Activated T-helper 17 cell treated with anti-CD3 and anti-CD28 coated beads, Interleukin-2, amount 50 U/mL, for 72 hours (primary cell): ENCODE data around the gene MRPS22. TPM values are rescaled to one million over a fixed set of nuclear protein-coding genes. Genes with fewer than 3 reads are reported as not detected.
A peak's percentile ranks its signal among the peaks of the same experiment; 100 is the strongest.
"Not testable (repeated sequence)": the region's sequence is repeated elsewhere in the genome, so short reads cannot be mapped to it uniquely, and the experiment has no call there.

Experiments used
- ATAC-seq: fragments of 150-1000 bp; cut with Tn5 transposase; replicated peaks from 2 replicates; pipeline ENCODE4 v1.10.0; 2021; ENCODE audit warnings: mild to moderate bottlenecking, moderate library complexity
- H3K27ac Mint-ChIP-seq: one replicate; pipeline ENCODE4 v1.8.0; 2022; ENCODE audit warnings: mixed read lengths
- H3K27me3 Mint-ChIP-seq: one replicate; pipeline ENCODE4 v1.8.0; 2022; ENCODE audit warnings: mixed read lengths
- H3K36me3 Mint-ChIP-seq: one replicate; pipeline ENCODE4 v1.8.0; 2022; ENCODE audit warnings: low read depth, mild to moderate bottlenecking, mixed read lengths
- H3K4me1 Mint-ChIP-seq: one replicate; pipeline ENCODE4 v1.8.0; 2022; ENCODE audit warnings: mixed read lengths
- H3K4me3 Mint-ChIP-seq: one replicate; pipeline ENCODE4 v1.8.0; 2022; ENCODE audit warnings: mild to moderate bottlenecking, mixed read lengths
- H3K9me3 Mint-ChIP-seq: one replicate; pipeline ENCODE4 v1.8.0; 2022; ENCODE audit warnings: mixed read lengths
- total RNA-seq, 2 donors: library from RNA; stranded (reverse); gene quantifications; one replicate each; pipeline ENCODE4 v1.2.3, GENCODE V29; 2022

MRPS22 gene
- total RNA-seq, 2 donors from 2014 or later = 49.2 to 53.4 TPM

GRCh38 chr3:139319428-139320402, 24.1 kb upstream of the MRPS22 start:
- H3K27ac Mint-ChIP-seq = no peak overlapping the region
- H3K27me3 Mint-ChIP-seq = peaks cover 4% of the 10 kb centered on the region
- no peak overlapping the region for H3K4me3 Mint-ChIP-seq
- H3K4me1 Mint-ChIP-seq = no peaks in the 10 kb centered on the region
- no peaks in the 10 kb centered on the region for H3K9me3 Mint-ChIP-seq
- no peak for ATAC-seq
- no peaks in the 10 kb centered on the region for H3K36me3 Mint-ChIP-seq

- Mint-ChIP-seq H3K36me3 (no peaks in the 10 kb centered on the region), H3K9me3 (no peaks in the 10 kb centered on the region), H3K27me3 (peaks cover 4% of the 10 kb centered on the region), H3K27ac (no peak overlapping the region), H3K4me3 (no peak overlapping the region), H3K4me1 (no peaks in the 10 kb centered on the region)
- no peak for ATAC-seq
These were observed 23.1 kb upstream of the MRPS22 start for GRCh38 chr3:139320551-139321309.

GRCh38 chr3:139322346-139322745, 21.5 kb upstream of the MRPS22 start:
- Mint-ChIP-seq H3K4me3 (no peak overlapping the region), H3K9me3 (no peaks in the 10 kb centered on the region), H3K27me3 (no peaks in the 10 kb centered on the region), H3K4me1 (no peaks in the 10 kb centered on the region), H3K27ac (no peak overlapping the region), H3K36me3 (no peaks in the 10 kb centered on the region)
- ATAC-seq = no peak

GRCh38 chr3:139323146-139323545, 20.7 kb upstream of the MRPS22 start:
- Mint-ChIP-seq H3K27ac (no peak overlapping the region), H3K36me3 (no peaks in the 10 kb centered on the region), H3K4me1 (no peaks in the 10 kb centered on the region), H3K9me3 (no peaks in the 10 kb centered on the region), H3K27me3 (no peaks in the 10 kb centered on the region), H3K4me3 (no peak overlapping the region)
- no peak for ATAC-seq

- Mint-ChIP-seq H3K4me3 (no peak overlapping the region), H3K27me3 (no peaks in the 10 kb centered on the region), H3K9me3 (no peaks in the 10 kb centered on the region), H3K4me1 (no peaks in the 10 kb centered on the region), H3K36me3 (no peaks in the 10 kb centered on the region), H3K27ac (no peak overlapping the region)
- ATAC-seq = no peak
These were observed 19.4 kb upstream of the MRPS22 start for GRCh38 chr3:139324456-139324855.

- Mint-ChIP-seq H3K27me3 (peaks cover 6% of the 10 kb centered on the region), H3K4me1 (no peaks in the 10 kb centered on the region), H3K27ac (no peak overlapping the region)
These were observed 18.3 kb upstream of the MRPS22 start for GRCh38 chr3:139325551-139325950.

GRCh38 chr3:139326131-139326530, 17.7 kb upstream of the MRPS22 start:
- Mint-ChIP-seq H3K4me3 (no peak overlapping the region), H3K27me3 (peaks cover 7% of the 10 kb centered on the region), H3K4me1 (no peaks in the 10 kb centered on the region), H3K36me3 (no peaks in the 10 kb centered on the region), H3K9me3 (no peaks in the 10 kb centered on the region), H3K27ac (no peak overlapping the region)
- ATAC-seq = no peak

More at GRCh38 chr3:139325551-139325950, 18.3 kb upstream of the MRPS22 start:
- Mint-ChIP-seq H3K36me3 (no peaks in the 10 kb centered on the region), H3K4me3 (no peak overlapping the region), H3K9me3 (no peaks in the 10 kb centered on the region)
- no peak for ATAC-seq

- Mint-ChIP-seq H3K36me3 (no peaks in the 10 kb centered on the region), H3K4me1 (no peaks in the 10 kb centered on the region), H3K27ac (no peak overlapping the region), H3K4me3 (no peak overlapping the region), H3K9me3 (no peaks in the 10 kb centered on the region), H3K27me3 (peaks cover 10% of the 10 kb centered on the region)
- no peak for ATAC-seq
These were observed 17.1 kb upstream of the MRPS22 start for GRCh38 chr3:139326707-139327106.

- H3K4me3 Mint-ChIP-seq = no peak overlapping the region
- no peak overlapping the region for H3K27ac Mint-ChIP-seq
- H3K36me3 Mint-ChIP-seq = no peaks in the 10 kb centered on the region
- no peaks in the 10 kb centered on the region for H3K4me1 Mint-ChIP-seq
- H3K27me3 Mint-ChIP-seq = peaks cover 15% of the 10 kb centered on the region
- no peak for ATAC-seq
- no peaks in the 10 kb centered on the region for H3K9me3 Mint-ChIP-seq
These were observed 16.6 kb upstream of the MRPS22 start for GRCh38 chr3:139327231-139327630.

GRCh38 chr3:139327861-139328260, 16.0 kb upstream of the MRPS22 start:
- Mint-ChIP-seq H3K36me3 (no peaks in the 10 kb centered on the region), H3K4me1 (no peaks in the 10 kb centered on the region), H3K27me3 (peaks cover 21% of the 10 kb centered on the region), H3K9me3 (no peaks in the 10 kb centered on the region), H3K4me3 (no peak overlapping the region), H3K27ac (no peak overlapping the region)
- no peak for ATAC-seq

GRCh38 chr3:139328356-139328755, 15.5 kb upstream of the MRPS22 start:
- ATAC-seq = no peak
- no peaks in the 10 kb centered on the region for H3K36me3 Mint-ChIP-seq
- H3K4me3 Mint-ChIP-seq = no peak overlapping the region
- no peaks in the 10 kb centered on the region for H3K9me3 Mint-ChIP-seq
- no peaks in the 10 kb centered on the region for H3K4me1 Mint-ChIP-seq
- no peak overlapping the region for H3K27ac Mint-ChIP-seq
- H3K27me3 Mint-ChIP-seq = peaks cover 24% of the 10 kb centered on the region

GRCh38 chr3:139329364-139329850, 14.4 kb upstream of the MRPS22 start:
- Mint-ChIP-seq H3K27me3 (peaks cover 25% of the 10 kb centered on the region), H3K27ac (no peak overlapping the region), H3K9me3 (no peaks in the 10 kb centered on the region), H3K36me3 (no peaks in the 10 kb centered on the region), H3K4me3 (peak overlapping the region; percentile 53), H3K4me1 (no peaks in the 10 kb centered on the region)
- peak; percentile 99 for ATAC-seq

GRCh38 chr3:139332092-139332491, 11.7 kb upstream of the MRPS22 start:
- no peak overlapping the region for H3K27ac Mint-ChIP-seq
- H3K4me1 Mint-ChIP-seq = no peaks in the 10 kb centered on the region
- no peaks in the 10 kb centered on the region for H3K36me3 Mint-ChIP-seq
- peaks cover 29% of the 10 kb centered on the region for H3K27me3 Mint-ChIP-seq
- no peaks in the 10 kb centered on the region for H3K9me3 Mint-ChIP-seq
- ATAC-seq = no peak
- H3K4me3 Mint-ChIP-seq = no peak overlapping the region

GRCh38 chr3:139334675-139335074, 9.1 kb upstream of the MRPS22 start:
- H3K9me3 Mint-ChIP-seq, H3K4me1 Mint-ChIP-seq, H3K4me3 Mint-ChIP-seq, H3K27ac Mint-ChIP-seq, ATAC-seq, H3K36me3 Mint-ChIP-seq: not testable (repeated sequence)
- peaks cover 32% of the 10 kb centered on the region for H3K27me3 Mint-ChIP-seq

GRCh38 chr3:139338405-139338804, 5.4 kb upstream of the MRPS22 start:
- H3K4me3 Mint-ChIP-seq = no peak overlapping the region
- no peaks in the 10 kb centered on the region for H3K36me3 Mint-ChIP-seq
- peaks cover 5% of the 10 kb centered on the region for H3K9me3 Mint-ChIP-seq
- H3K27me3 Mint-ChIP-seq = peaks cover 11% of the 10 kb centered on the region
- peaks cover 5% of the 10 kb centered on the region for H3K4me1 Mint-ChIP-seq
- ATAC-seq = no peak
- H3K27ac Mint-ChIP-seq = no peak overlapping the region
